Lower leg skin (tissue), 4 donors: ENCODE results near the gene STX1B. TPM values are rescaled to one million over a fixed set of nuclear protein-coding genes. Genes with fewer than 3 reads are reported as not detected.
A peak's percentile ranks its signal among the peaks of the same experiment; 100 is the strongest.

ENCODE experiments used
- DNase-seq, 2 donors: peaks; one replicate each; pipeline ENCODE4 v3.0.0-alpha.2; 2019; ENCODE audit warnings: low spot score in 2 of 2
- H3K4me3 ChIP-seq: fragments of 200-600 bp; sonication (generic); 2 replicates; pipeline ENCODE4 v1.5.1; 2017; ENCODE audit warnings: mild to moderate bottlenecking, low read depth; ENCODE audit not compliant: poor library complexity, severe bottlenecking
- CTCF ChIP-seq, 3 donors: fragments of 450-650 bp; IDR thresholded peaks; one replicate each; pipeline ENCODE4 v1.5.1; 2016; ENCODE audit warnings: antibody characterized with exemption in 3 of 3, mild to moderate bottlenecking in 3 of 3, moderate library complexity in 2 of 3
- POLR2A ChIP-seq, 2 donors: fragments of 450-650 bp; IDR thresholded peaks; one replicate each; pipeline ENCODE4 v1.6.1; 2016 to 2017; ENCODE audit warnings: antibody characterized with exemption in 2 of 2, mild to moderate bottlenecking in 1 of 2, moderate library complexity in 1 of 2
- WGBS, 2 donors: methylation state at CpG; one replicate each; pipeline ENCODE4 v1.1.5; 2018; 5-methylcytosine and 5-hydroxymethylcytosine counted together
- intact Hi-C: fragments of 100-400 bp; cut with DNase I; formaldehyde crosslinking; loops from one replicate; pipeline ENCODE4 v1.15.0; 2023; ENCODE audit warnings: low total_unique reads
- total RNA-seq, 4 donors: library from RNA; depleted of rRNA; stranded (reverse); fragments of >200 nt; gene quantifications; one replicate each; pipeline ENCODE4 v1.1.0, GENCODE V29; 2016

STX1B gene
- total RNA-seq, 4 donors from 2014 or later, result 0.32 to 1.4 (median 0.44) TPM

GRCh38 chr16:30961384-30961783, 49.1 kb downstream of the STX1B start:
- no peak for DNase-seq
- intact Hi-C loops, result no loop called here
- WGBS, 2 donors, result 87 to 97% methylated on average over 11 of the region's 11 CpGs
- no peak overlapping the region for H3K4me3 ChIP-seq
- TF ChIP-seq CTCF (IDR thresholded peaks at IDR 0.05), result no peak
- TF ChIP-seq POLR2A (IDR thresholded peaks at IDR 0.05), result no peak

GRCh38 chr16:30958175-30959079, 52.0 kb downstream of the STX1B start:
- TF ChIP-seq POLR2A (IDR thresholded peaks at IDR 0.05), result no peak
- no peak for TF ChIP-seq CTCF (IDR thresholded peaks at IDR 0.05)
- intact Hi-C loops, result no loop called here
- 9 to 14% methylated on average over 35 to 45 of the region's 55 CpGs for WGBS, 2 donors
- no peak for DNase-seq
- H3K4me3 ChIP-seq, result peak overlapping the region; percentile 75

GRCh38 chr16:30957456-30958174, 52.8 kb downstream of the STX1B start, which contains the start of gene SETD1A:
Gene SETD1A (plus strand): TSS chr16:30957754. CDS start chr16:30958732, 978 bp downstream.
- peak within 1 kb of the TSS; percentile 75 for H3K4me3 ChIP-seq
- peak; percentile 96 to 99 for DNase-seq
- intact Hi-C loops, result no loop called here
- WGBS, 2 donors, result 1% methylated on average over 44 to 58 of the region's 85 CpGs
- TF ChIP-seq CTCF (IDR thresholded peaks at IDR 0.05), result no peak
- TF ChIP-seq POLR2A (IDR thresholded peaks at IDR 0.05), result no peak

- WGBS, 2 donors, result 24 to 29% methylated on average over 38 to 42 of the region's 42 CpGs
- intact Hi-C loops, result no loop called here
- H3K4me3 ChIP-seq, result peak overlapping the region; percentile 75
- peak; percentile 67 to 97 for DNase-seq
- TF ChIP-seq POLR2A (IDR thresholded peaks at IDR 0.05), result no peak
- no peak for TF ChIP-seq CTCF (IDR thresholded peaks at IDR 0.05)
Measured at GRCh38 chr16:30956601-30957455, 53.6 kb downstream of the STX1B start.

- TF ChIP-seq POLR2A (IDR thresholded peaks at IDR 0.05), result no peak
- TF ChIP-seq CTCF (IDR thresholded peaks at IDR 0.05), result no peak
- WGBS, 2 donors, result 79 to 80% methylated on average over 8 of the region's 8 CpGs
- no peak overlapping the region for H3K4me3 ChIP-seq
- intact Hi-C loops, result no loop called here
- DNase-seq, result no peak
Measured at GRCh38 chr16:30954993-30955392, 55.4 kb downstream of the STX1B start.
